ENCODE measurements around the gene ANKRD9.
"Not testable (repeated sequence)": the region's sequence is repeated elsewhere in the genome, so short reads cannot be mapped to it uniquely, and the experiment has no call there.

ANKRD9 gene

GRCh38 chr14:102509746-102510615 is at the start of gene ANKRD9:
TSS of gene ANKRD9 (minus strand) at chr14:102509776. CDS start at chr14:102507889, 1,887 bp downstream.
- no peak for DNase-seq

GRCh38 chr14:102558556-102558955 is 49.0 kb upstream of the ANKRD9 start:
- DNase-seq: no peak

- no peak for DNase-seq
These were observed 48.1 kb upstream of the ANKRD9 start for GRCh38 chr14:102557434-102558226.

- DNase-seq: no peak
These were observed 46.6 kb upstream of the ANKRD9 start for GRCh38 chr14:102556098-102556677.

- no peak for DNase-seq
These were observed 45.5 kb upstream of the ANKRD9 start for GRCh38 chr14:102554821-102555819.

- no peak for DNase-seq
These were observed 42.6 kb upstream of the ANKRD9 start for GRCh38 chr14:102551995-102552705.

GRCh38 chr14:102550927-102551401 is 41.4 kb upstream of the ANKRD9 start:
- DNase-seq: not testable (repeated sequence)

- DNase-seq: no peak
These were observed 39.2 kb upstream of the ANKRD9 start for GRCh38 chr14:102548616-102549240.

- DNase-seq: no peak
These were observed 36.1 kb upstream of the ANKRD9 start for GRCh38 chr14:102545461-102546265.

GRCh38 chr14:102544747-102545460 is 35.3 kb upstream of the ANKRD9 start:
- DNase-seq: no peak

- no peak for DNase-seq
These were observed 34.6 kb upstream of the ANKRD9 start for GRCh38 chr14:102544046-102544746.

- DNase-seq: no peak
These were observed 32.2 kb upstream of the ANKRD9 start for GRCh38 chr14:102541771-102542170.

- not testable (repeated sequence) for DNase-seq
These were observed 31.5 kb upstream of the ANKRD9 start for GRCh38 chr14:102541029-102541491.

GRCh38 chr14:102540315-102541028 is 30.9 kb upstream of the ANKRD9 start:
- no peak for DNase-seq

- no peak for DNase-seq
These were observed 30.2 kb upstream of the ANKRD9 start for GRCh38 chr14:102539544-102540314.

GRCh38 chr14:102538602-102539543 is 29.3 kb upstream of the ANKRD9 start:
- no peak for DNase-seq
